Measurements from ENCODE around the gene FRMD4A.

FRMD4A gene

DNA sequence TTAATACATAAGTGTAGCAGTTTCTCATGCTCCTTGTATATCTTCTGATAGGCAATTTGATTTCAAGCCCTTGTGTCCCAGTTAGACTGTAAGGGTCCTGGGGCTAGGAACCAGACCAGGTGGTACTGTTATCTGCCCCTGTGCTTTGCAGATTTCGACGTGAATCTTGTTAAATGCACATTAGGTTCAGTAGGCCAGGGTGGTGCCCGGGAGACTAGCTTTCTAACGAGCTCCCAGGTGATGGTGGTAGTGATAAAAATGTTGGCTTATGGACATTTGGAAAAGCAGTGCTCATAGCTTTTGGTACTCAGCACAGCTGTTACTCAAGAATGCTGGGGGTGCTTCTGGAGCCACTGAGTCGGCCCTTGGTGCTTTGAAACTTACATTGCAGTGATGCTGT is 679.8 kb downstream of the FRMD4A start:
- H3K9me3 ChIP-seq (ENCODE audit: insufficient read depth, low read length, severe bottlenecking): no peaks in the 10 kb centered on the region
- no peaks in the 10 kb centered on the region for H3K79me2 ChIP-seq (ENCODE audit: insufficient read depth, low read length)
- peak overlapping the region; percentile 30; the same call in 1 of the 2 replicates for H3K27ac ChIP-seq (ENCODE audit: low read length)
- no peaks in the 10 kb centered on the region for H3K27me3 ChIP-seq (ENCODE audit: insufficient read depth, low read length, poor library complexity)
- no peak for ATAC-seq (ENCODE audit: insufficient read depth, low read depth)
- no peak overlapping the region for H2AFZ ChIP-seq (ENCODE audit: low read depth, low read length)
- H4K20me1 ChIP-seq (ENCODE audit: insufficient read depth, low read length): peaks cover 4% of the 10 kb centered on the region; the same call in 1 of the 2 replicates
- no peak for DNase-seq
- no peak overlapping the region for H3K4me2 ChIP-seq (ENCODE audit: insufficient read depth, low read length)
- H3K4me1 ChIP-seq (ENCODE audit: insufficient read depth, low read length): peaks cover 5% of the 10 kb centered on the region; the same call in 1 of the 2 replicates
- TF ChIP-seq, protein P1, sequence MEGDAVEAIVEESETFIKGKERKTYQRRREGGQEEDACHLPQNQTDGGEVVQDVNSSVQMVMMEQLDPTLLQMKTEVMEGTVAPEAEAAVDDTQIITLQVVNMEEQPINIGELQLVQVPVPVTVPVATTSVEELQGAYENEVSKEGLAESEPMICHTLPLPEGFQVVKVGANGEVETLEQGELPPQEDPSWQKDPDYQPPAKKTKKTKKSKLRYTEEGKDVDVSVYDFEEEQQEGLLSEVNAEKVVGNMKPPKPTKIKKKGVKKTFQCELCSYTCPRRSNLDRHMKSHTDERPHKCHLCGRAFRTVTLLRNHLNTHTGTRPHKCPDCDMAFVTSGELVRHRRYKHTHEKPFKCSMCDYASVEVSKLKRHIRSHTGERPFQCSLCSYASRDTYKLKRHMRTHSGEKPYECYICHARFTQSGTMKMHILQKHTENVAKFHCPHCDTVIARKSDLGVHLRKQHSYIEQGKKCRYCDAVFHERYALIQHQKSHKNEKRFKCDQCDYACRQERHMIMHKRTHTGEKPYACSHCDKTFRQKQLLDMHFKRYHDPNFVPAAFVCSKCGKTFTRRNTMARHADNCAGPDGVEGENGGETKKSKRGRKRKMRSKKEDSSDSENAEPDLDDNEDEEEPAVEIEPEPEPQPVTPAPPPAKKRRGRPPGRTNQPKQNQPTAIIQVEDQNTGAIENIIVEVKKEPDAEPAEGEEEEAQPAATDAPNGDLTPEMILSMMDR (IDR thresholded peaks at IDR 0.05; ENCODE audit: borderline replicate concordance, extremely low read depth, low read length, poor library complexity, severe bottlenecking): no peak
- no peak for TF ChIP-seq EZH2 (IDR thresholded peaks at IDR 0.05; ENCODE audit: borderline replicate concordance, low read depth, low read length, severe bottlenecking)
- H3K4me3 ChIP-seq (ENCODE audit: low read depth in 1 of 2, low read length in 2 of 2): no peak overlapping the region
- no peak overlapping the region for H3K9ac ChIP-seq (ENCODE audit: low read depth, low read length)
- H3K36me3 ChIP-seq (ENCODE audit: insufficient read depth, low read length): peaks cover 96% of the 10 kb centered on the region

DNA sequence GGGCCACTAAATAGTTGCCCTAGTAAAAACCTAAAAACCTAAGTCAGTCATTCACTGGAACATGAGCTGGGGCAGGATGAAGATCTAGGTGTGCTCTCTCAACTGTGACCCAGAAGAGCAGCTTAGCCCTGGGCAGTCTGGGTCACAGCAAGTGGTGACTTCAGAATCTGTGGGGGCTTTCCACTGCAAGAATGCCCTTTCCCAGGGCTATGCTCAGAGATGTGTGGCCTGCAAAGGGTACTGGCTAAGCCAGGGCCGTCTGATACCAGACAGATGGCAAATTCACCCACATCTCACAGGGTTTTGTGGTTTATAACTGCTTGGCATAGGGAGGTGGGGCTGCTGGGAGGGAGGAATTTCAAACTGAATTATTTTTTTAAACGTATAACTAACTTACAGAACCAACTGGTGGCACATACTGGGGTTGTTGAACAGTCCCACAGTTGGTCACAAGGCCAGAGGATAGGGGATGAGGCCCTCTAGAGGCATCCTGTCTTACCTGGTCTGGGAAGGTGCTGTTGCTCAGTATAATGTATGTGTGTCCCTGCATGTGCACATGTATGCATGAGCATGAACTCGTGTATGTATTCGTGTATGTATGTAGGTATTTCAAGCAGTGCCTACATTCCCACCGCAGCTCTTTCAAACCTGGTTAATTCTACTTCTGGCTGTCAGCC is 680.7 kb downstream of the FRMD4A start:
- no peaks in the 10 kb centered on the region for H3K79me2 ChIP-seq (ENCODE audit: insufficient read depth, low read length)
- no peak overlapping the region for H3K4me3 ChIP-seq (ENCODE audit: low read depth in 1 of 2, low read length in 2 of 2)
- no peak overlapping the region for H3K9ac ChIP-seq (ENCODE audit: low read depth, low read length)
- H2AFZ ChIP-seq (ENCODE audit: low read depth, low read length): no peak overlapping the region
- H3K27me3 ChIP-seq (ENCODE audit: insufficient read depth, low read length, poor library complexity): no peaks in the 10 kb centered on the region
- no peaks in the 10 kb centered on the region for H3K9me3 ChIP-seq (ENCODE audit: insufficient read depth, low read length, severe bottlenecking)
- peaks cover 5% of the 10 kb centered on the region; the same call in 1 of the 2 replicates for H3K4me1 ChIP-seq (ENCODE audit: insufficient read depth, low read length)
- DNase-seq (no peak), ATAC-seq (ENCODE audit: insufficient read depth, low read depth) (peak; percentile 57)
- TF ChIP-seq, protein P1 (IDR thresholded peaks at IDR 0.05; ENCODE audit: borderline replicate concordance, extremely low read depth, low read length, poor library complexity, severe bottlenecking): no peak
- TF ChIP-seq EZH2 (IDR thresholded peaks at IDR 0.05; ENCODE audit: borderline replicate concordance, low read depth, low read length, severe bottlenecking): no peak
- H3K4me2 ChIP-seq (ENCODE audit: insufficient read depth, low read length): no peak overlapping the region
- H3K36me3 ChIP-seq (ENCODE audit: insufficient read depth, low read length): peaks cover 96% of the 10 kb centered on the region
- 0 out of 2 replicates have a peak overlapping the region, but pooled peaks have one; percentile 22 for H3K27ac ChIP-seq (ENCODE audit: low read length)
- peaks cover 4% of the 10 kb centered on the region; the same call in 1 of the 2 replicates for H4K20me1 ChIP-seq (ENCODE audit: insufficient read depth, low read length)

DNA sequence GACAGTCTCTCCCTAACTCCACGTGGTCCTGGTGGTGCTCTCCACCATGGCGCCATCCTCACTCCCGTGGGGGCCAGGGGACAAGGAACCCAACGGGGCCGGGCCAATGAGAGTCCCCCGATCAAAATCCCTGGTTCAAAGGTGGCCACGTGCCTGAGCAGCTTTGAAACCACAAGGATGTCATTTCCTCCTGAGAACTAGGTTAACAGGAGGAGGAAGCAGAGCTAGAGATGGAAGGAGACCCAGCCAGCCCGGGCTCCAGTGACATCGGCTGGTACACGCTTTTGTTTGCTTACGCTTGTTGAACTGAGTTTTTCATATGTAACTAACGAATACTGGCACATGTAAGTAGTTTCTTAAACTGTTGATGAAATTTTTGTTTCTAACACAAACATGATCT is 682.3 kb downstream of the FRMD4A start:
- Histone ChIP-seq H3K9me3 (ENCODE audit: insufficient read depth, low read length, severe bottlenecking) (no peaks in the 10 kb centered on the region), H3K9ac (ENCODE audit: low read depth, low read length) (no peak overlapping the region), H2AFZ (ENCODE audit: low read depth, low read length) (no peak overlapping the region), H3K79me2 (ENCODE audit: insufficient read depth, low read length) (no peaks in the 10 kb centered on the region), H3K36me3 (ENCODE audit: insufficient read depth, low read length) (peaks cover 89% of the 10 kb centered on the region), H4K20me1 (ENCODE audit: insufficient read depth, low read length) (peaks cover 4% of the 10 kb centered on the region; the same call in 1 of the 2 replicates), H3K4me1 (ENCODE audit: insufficient read depth, low read length) (peaks cover 5% of the 10 kb centered on the region; the same call in 1 of the 2 replicates), H3K4me3 (ENCODE audit: low read depth in 1 of 2, low read length in 2 of 2) (no peak overlapping the region), H3K27ac (ENCODE audit: low read length) (no peak overlapping the region), H3K27me3 (ENCODE audit: insufficient read depth, low read length, poor library complexity) (no peaks in the 10 kb centered on the region), H3K4me2 (ENCODE audit: insufficient read depth, low read length) (no peak overlapping the region)
- ATAC-seq (ENCODE audit: insufficient read depth, low read depth) (peak; percentile 76), DNase-seq (peak; percentile 24)
- no peak for TF ChIP-seq EZH2 (IDR thresholded peaks at IDR 0.05; ENCODE audit: borderline replicate concordance, low read depth, low read length, severe bottlenecking)
- TF ChIP-seq, protein P1 (IDR thresholded peaks at IDR 0.05; ENCODE audit: borderline replicate concordance, extremely low read depth, low read length, poor library complexity, severe bottlenecking): no peak
